Esophagus squamous epithelium (tissue), 5 donors: Measurements from ENCODE around the gene EPHA1. TPM values are rescaled to one million over a fixed set of nuclear protein-coding genes. Genes with fewer than 3 reads are reported as not detected.
"Not testable (repeated sequence)": the region's sequence is repeated elsewhere in the genome, so short reads cannot be mapped to it uniquely, and the experiment has no call there.

ENCODE experiments used
- DNase-seq: peaks from one replicate; lab custom pipeline; 2025; lab: John Stamatoyannopoulos, UW
- H3K27ac ChIP-seq, 4 donors: fragments of 200-600 bp; sonication (generic); one replicate each; pipeline ENCODE4 v1.5.1; 2016 to 2019; ENCODE audit warnings: mild to moderate bottlenecking in 1 of 4
- H3K27me3 ChIP-seq, 4 donors: fragments of 200-600 bp; sonication (generic); 1 replicate in 3 of 4; 2 replicates in 1 of 4; pipeline versions ENCODE4 v1.5.1 to v1.6.0; 2017 to 2021; ENCODE audit warnings: antibody characterized with exemption in 1 of 4
- H3K36me3 ChIP-seq, 3 donors: fragments of 200-600 bp; sonication (generic); one replicate each; pipeline ENCODE4 v1.5.1; 2016 to 2019
- H3K4me1 ChIP-seq, 3 donors: fragments of 200-600 bp; sonication (generic); one replicate each; pipeline ENCODE4 v1.5.1; 2017 to 2019
- H3K4me3 ChIP-seq, 4 donors: fragments of 200-600 bp; sonication (generic); 1 replicate in 3 of 4; 2 replicates in 1 of 4; pipeline ENCODE4 v1.5.1; 2016 to 2019; ENCODE audit warnings: mild to moderate bottlenecking in 2 of 4, moderate library complexity in 1 of 4
- H3K9me3 ChIP-seq, 3 donors: fragments of 200-600 bp; sonication (generic); one replicate each; pipeline ENCODE4 v1.5.1; 2016 to 2019
- CTCF ChIP-seq, 6 experiments: fragments of 450-650 bp in 4 of 6; fragments of 200-600 bp in 2 of 6; sonication (generic) in 2 of 6; IDR thresholded peaks; one replicate each; pipeline ENCODE4 v1.5.1; 2016 to 2019; ENCODE audit warnings: antibody characterized with exemption in 6 of 6, mild to moderate bottlenecking in 4 of 6, moderate library complexity in 4 of 6
- POLR2A ChIP-seq, 4 donors: fragments of 450-650 bp; IDR thresholded peaks; one replicate each; pipeline ENCODE4 v1.6.1; 2017; ENCODE audit warnings: antibody characterized with exemption in 4 of 4, mild to moderate bottlenecking in 4 of 4, moderate library complexity in 3 of 4
- WGBS, 2 donors: methylation state at CpG; one replicate each; pipeline ENCODE4 v1.1.5; 2018; 5-methylcytosine and 5-hydroxymethylcytosine counted together
- intact Hi-C: fragments of 100-400 bp; cut with DNase I; formaldehyde crosslinking; loops from one replicate; pipeline ENCODE4 v1.15.0; 2022
- total RNA-seq, 4 donors: library from RNA; depleted of rRNA; stranded (reverse); fragments of >200 nt; gene quantifications; one replicate each; pipeline ENCODE4 v1.1.0, GENCODE V29; 2016
- donor health status: DM: yes; HTN: yes; CAD: no.

The EPHA1 gene
- total RNA-seq, 4 donors from 2014 or later, result 64.5 to 132 (median 77.4) TPM

GRCh38 chr7:143392875-143393266, 15.8 kb downstream of the EPHA1 start:
- no peak for TF ChIP-seq CTCF (IDR thresholded peaks at IDR 0.05)
- TF ChIP-seq POLR2A (IDR thresholded peaks at IDR 0.05), result no peak
- Histone ChIP-seq H3K36me3 (peaks cover 21 to 100% (median 34%) of the 10 kb centered on the region in 3 donors), H3K4me1 (peaks cover 29 to 80% (median 30%) of the 10 kb centered on the region in 3 donors), H3K9me3 (no peaks in the 10 kb centered on the region), H3K27me3 (no peaks in the 10 kb centered on the region), H3K4me3 (no peak overlapping the region), H3K27ac (peak overlapping the region; percentile 70 to 100 (median 91))
- no peak for DNase-seq
- 94 to 98% methylated on average over 6 of the region's 6 CpGs for WGBS, 2 donors
- intact Hi-C loops, result no loop called here

- H3K4me3 ChIP-seq, H3K27me3 ChIP-seq, DNase-seq, H3K9me3 ChIP-seq, intact Hi-C loops: not testable (repeated sequence)
- 84 to 92% methylated on average over 3 to 8 of the region's 8 CpGs for WGBS, 2 donors
- H3K27ac ChIP-seq, result peak overlapping the region; percentile 70 to 100 (median 91)
- H3K36me3 ChIP-seq, result peaks cover 21 to 100% (median 34%) of the 10 kb centered on the region in 3 donors
- peaks cover 32 to 84% (median 33%) of the 10 kb centered on the region in 3 donors for H3K4me1 ChIP-seq
These were observed 16.2 kb downstream of the EPHA1 start for GRCh38 chr7:143392427-143392826.

GRCh38 chr7:143391462-143392404, 16.9 kb downstream of the EPHA1 start:
- intact Hi-C loops, result no loop called here

GRCh38 chr7:143390773-143391317, 17.8 kb downstream of the EPHA1 start:
- H3K27ac ChIP-seq, result peak overlapping the region; percentile 70 to 100 (median 91)
- no peak for TF ChIP-seq POLR2A (IDR thresholded peaks at IDR 0.05)
- no peak for TF ChIP-seq CTCF (IDR thresholded peaks at IDR 0.05)
- H3K9me3 ChIP-seq, result no peaks in the 10 kb centered on the region
- peaks cover 45 to 95% (median 45%) of the 10 kb centered on the region in 3 donors for H3K4me1 ChIP-seq
- 87 to 89% methylated on average over 8 to 9 of the region's 9 CpGs for WGBS, 2 donors
- no peak for DNase-seq
- H3K27me3 ChIP-seq, result no peaks in the 10 kb centered on the region
- H3K4me3 ChIP-seq, result peak overlapping the region in 1 of 4 donors; percentile 25
- peaks cover 21 to 92% (median 34%) of the 10 kb centered on the region in 3 donors for H3K36me3 ChIP-seq
- intact Hi-C loops, result no loop called here

More at GRCh38 chr7:143391462-143392404, 16.9 kb downstream of the EPHA1 start:
- no peaks in the 10 kb centered on the region for H3K9me3 ChIP-seq
- H3K27me3 ChIP-seq, result no peaks in the 10 kb centered on the region
- H3K27ac ChIP-seq, result peak overlapping the region; percentile 70 to 100 (median 91)
- DNase-seq, result no peak
- H3K4me1 ChIP-seq, result peaks cover 38 to 91% (median 39%) of the 10 kb centered on the region in 3 donors
- peak in 2 of 4 donors; percentile 46 to 54 for TF ChIP-seq POLR2A (IDR thresholded peaks at IDR 0.05)
- no peak for TF ChIP-seq CTCF (IDR thresholded peaks at IDR 0.05)
- peaks cover 21 to 100% (median 34%) of the 10 kb centered on the region in 3 donors for H3K36me3 ChIP-seq
- 32 to 72% methylated on average over 4 to 5 of the region's 24 CpGs for WGBS, 2 donors
- H3K4me3 ChIP-seq, result peak overlapping the region in 1 of 4 donors; percentile 25

GRCh38 chr7:143390104-143390772, 18.4 kb downstream of the EPHA1 start:
- Histone ChIP-seq H3K4me1 (peaks cover 45 to 95% (median 47%) of the 10 kb centered on the region in 3 donors), H3K36me3 (peaks cover 21 to 86% (median 34%) of the 10 kb centered on the region in 3 donors)
- no peak for DNase-seq

More at GRCh38 chr7:143390104-143390772, 18.4 kb downstream of the EPHA1 start:
- no peaks in the 10 kb centered on the region for H3K9me3 ChIP-seq
- H3K27me3 ChIP-seq, result no peaks in the 10 kb centered on the region
- 78 to 90% methylated on average over 3 to 9 of the region's 10 CpGs for WGBS, 2 donors
- no peak for TF ChIP-seq POLR2A (IDR thresholded peaks at IDR 0.05)
- no peak for TF ChIP-seq CTCF (IDR thresholded peaks at IDR 0.05)
- peak overlapping the region; percentile 70 to 100 (median 91) for H3K27ac ChIP-seq
- intact Hi-C loops, result no loop called here
- no peak overlapping the region for H3K4me3 ChIP-seq
